Measurements from ENCODE around the gene ALKBH1.

ALKBH1 gene

GRCh38 chr14:77738559-77739250 lies 30.9 kb upstream of the ALKBH1 start:
- ChIA-PET CTCF (no interaction called here), POLR2A (no interaction called here)
- Histone ChIP-seq H3K4me3 (ENCODE audit: low read depth, low read length) (no peak overlapping the region), H3K9me3 (ENCODE audit: control insufficient read depth, insufficient read depth, low read depth, low read length) (no peaks in the 10 kb centered on the region), H3K4me1 (ENCODE audit: control insufficient read depth, insufficient read depth, low read length) (no peaks in the 10 kb centered on the region), H3K27ac (ENCODE audit: extremely low read depth, low read depth, low read length) (no peak overlapping the region), H3K36me3 (ENCODE audit: control insufficient read depth in 2 of 2, insufficient read depth in 1 of 2, low read length in 2 of 2) (peaks cover 56 to 57% of the 10 kb centered on the region in 2 experiments)
- TF ChIP-seq ZNF24 (tag by site-specific recombination; IDR thresholded peaks at IDR 0.05) (no peak), SALL2 (tag by site-specific recombination; IDR thresholded peaks at IDR 0.05; ENCODE audit: borderline replicate concordance) (no peak), MEIS1 (CRISPR knock-in tag; IDR thresholded peaks at IDR 0.05; ENCODE audit: borderline replicate concordance) (no peak), ZNF529 (tag by site-specific recombination; IDR thresholded peaks at IDR 0.05; ENCODE audit: insufficient replicate concordance) (no peak), ZNF2 (tag by site-specific recombination; IDR thresholded peaks at IDR 0.05) (no peak), ZNF654 (tag by site-specific recombination; IDR thresholded peaks at IDR 0.05; ENCODE audit: low read depth) (no peak), KLF8 (tag by site-specific recombination; IDR thresholded peaks at IDR 0.05) (no peak), ZNF596 (tag by site-specific recombination; IDR thresholded peaks at IDR 0.05) (no peak), OVOL3 (tag by site-specific recombination; IDR thresholded peaks at IDR 0.05) (no peak)

- H3K4me1 ChIP-seq (ENCODE audit: control insufficient read depth, insufficient read depth, low read length) = no peaks in the 10 kb centered on the region
- H3K27ac ChIP-seq (ENCODE audit: extremely low read depth, low read depth, low read length) = no peak overlapping the region
- no peak overlapping the region for H3K4me3 ChIP-seq (ENCODE audit: low read depth, low read length)
- ChIA-PET POLR2A (no interaction called here), CTCF (interaction anchor here (1.0 to 1.9 kb wide), 2 partner anchors 12 to 71 kb away, joined by 3 to 4 read pairs; no protein-coding TSS in a partner anchor)
- H3K9me3 ChIP-seq (ENCODE audit: control insufficient read depth, insufficient read depth, low read depth, low read length) = no peaks in the 10 kb centered on the region
- TF ChIP-seq SETDB1 (IDR thresholded peaks at IDR 0.05; ENCODE audit: insufficient read length, low read length) (no peak), ZBTB10 (tag by site-specific recombination; IDR thresholded peaks at IDR 0.05) (no peak), ZNF791 (tag by site-specific recombination; IDR thresholded peaks at IDR 0.05) (no peak), ZNF280D (tag by site-specific recombination; IDR thresholded peaks at IDR 0.05) (no peak), ZNF133 (tag by site-specific recombination; IDR thresholded peaks at IDR 0.05) (no peak), ZNF121 (tag by site-specific recombination; IDR thresholded peaks at IDR 0.05) (no peak), ZNF354C (tag by site-specific recombination; IDR thresholded peaks at IDR 0.05; ENCODE audit: borderline replicate concordance, low read depth) (no peak), INSM2 (tag by site-specific recombination; IDR thresholded peaks at IDR 0.05) (no peak)
- peaks cover 96 to 98% of the 10 kb centered on the region in 2 experiments for H3K36me3 ChIP-seq (ENCODE audit: control insufficient read depth in 2 of 2, insufficient read depth in 1 of 2, low read length in 2 of 2)
Measured at GRCh38 chr14:77730976-77731497, 23.2 kb upstream of the ALKBH1 start.

All from HEK293 (cell line).